GM23338 (cell line): ENCODE measurements around the gene TUBAL3. TPM values are rescaled to one million over a fixed set of nuclear protein-coding genes. Genes with fewer than 3 reads are reported as not detected.

Source experiments
- ATAC-seq: fragments of 200-7000 bp; cut with Tn5 transposase; 3 replicates; pipeline ENCODE4 v1.9.1; 2020
- DNase-seq: peaks from one replicate; pipeline ENCODE4 v3.0.0-alpha.2; 2015; ENCODE audit warnings: low spot score
- H2AFZ ChIP-seq: fragments of 200-600 bp; sonication (generic); 2 replicates; pipeline ENCODE4 v1.8.0; 2016; ENCODE audit warnings: antibody characterized with exemption, mild to moderate bottlenecking, moderate library complexity
- H3F3A ChIP-seq: fragments of 200-600 bp; sonication (generic); replicated peaks from 2 replicates; pipeline ENCODE4 v1.8.0; 2017; ENCODE audit warnings: antibody characterized with exemption, mixed run types, low read depth
- H3K27ac ChIP-seq: fragments of 200-600 bp; sonication (generic); 2 replicates; pipeline ENCODE4 v1.6.1; 2016; ENCODE audit warnings: low read depth
- H3K27me3 ChIP-seq: fragments of 200-600 bp; sonication (generic); 2 replicates; pipeline ENCODE4 v1.8.0; 2016; ENCODE audit warnings: mild to moderate bottlenecking, mixed run types, moderate library complexity; ENCODE audit not compliant: insufficient read depth
- H3K36me3 ChIP-seq: fragments of 200-600 bp; sonication (generic); 2 replicates; pipeline ENCODE4 v1.8.0; 2016; ENCODE audit warnings: mild to moderate bottlenecking; ENCODE audit not compliant: insufficient read depth
- H3K4me1 ChIP-seq: fragments of 200-600 bp; sonication (generic); 2 replicates; pipeline ENCODE4 v1.8.0; 2016; ENCODE audit warnings: mild to moderate bottlenecking, moderate library complexity; ENCODE audit not compliant: insufficient read depth
- H3K4me2 ChIP-seq: fragments of 200-600 bp; sonication (generic); 2 replicates; pipeline ENCODE4 v1.7.1; 2017; ENCODE audit warnings: mixed run types
- H3K4me3 ChIP-seq: fragments of 200-600 bp; sonication (generic); 2 replicates; pipeline ENCODE4 v1.6.1; 2016; ENCODE audit warnings: mixed run types
- H3K79me2 ChIP-seq: fragments of 200-600 bp; sonication (generic); replicated peaks from 2 replicates; pipeline ENCODE4 v1.8.0; 2017; ENCODE audit warnings: mild to moderate bottlenecking; ENCODE audit not compliant: insufficient read depth
- H3K9me2 ChIP-seq: fragments of 200-600 bp; sonication (generic); 2 replicates; pipeline ENCODE4 v1.8.0; 2017; ENCODE audit not compliant: insufficient read depth
- H4K20me1 ChIP-seq: fragments of 200-600 bp; sonication (generic); replicated peaks from 2 replicates; pipeline ENCODE4 v1.8.0; 2017; ENCODE audit warnings: mild to moderate bottlenecking; ENCODE audit not compliant: insufficient read depth
- H3K27ac Mint-ChIP-seq: 2 replicates; pipeline ENCODE4 v1.8.0; 2020; ENCODE audit warnings: inconsistent platforms, mild to moderate bottlenecking, moderate library complexity, mixed read lengths
- H3K27me3 Mint-ChIP-seq: 3 replicates; pipeline ENCODE4 v1.8.0; 2022; ENCODE audit warnings: low read depth, mild to moderate bottlenecking, moderate library complexity, mixed read lengths, inconsistent platforms; ENCODE audit not compliant: insufficient read depth, poor library complexity
- H3K36me3 Mint-ChIP-seq: 3 replicates; pipeline ENCODE4 v1.8.0; 2021; ENCODE audit warnings: low read depth, mild to moderate bottlenecking, inconsistent platforms, moderate library complexity, mixed read lengths
- H3K4me1 Mint-ChIP-seq: 3 replicates; pipeline ENCODE4 v1.8.0; 2020; ENCODE audit warnings: mild to moderate bottlenecking, inconsistent platforms, mixed read lengths
- H3K4me3 Mint-ChIP-seq: 3 replicates; pipeline ENCODE4 v1.8.0; 2021; ENCODE audit warnings: moderate library complexity, mild to moderate bottlenecking, inconsistent platforms, mixed read lengths
- H3K9me3 Mint-ChIP-seq: 3 replicates; pipeline ENCODE4 v1.8.0; 2020; ENCODE audit warnings: moderate library complexity, mild to moderate bottlenecking, inconsistent platforms, mixed read lengths
- CREB1 ChIP-seq: fragments of 250-450 bp; sonication (Bioruptor Pico); IDR thresholded peaks from 2 replicates; pipeline ENCODE4 v1.5.0; 2020; ENCODE audit warnings: low read depth, mild to moderate bottlenecking, moderate library complexity
- CTCF ChIP-seq, 2 experiments: fragments of 200-600 bp in 1 of 2; sonication (generic) in 1 of 2; conservative IDR thresholded peaks; 2 replicates each; pipeline versions ENCODE4 v1.5.1 to v1.6.1; 2016 to 2017; ENCODE audit warnings: antibody characterized with exemption in 2 of 2, low read depth in 2 of 2, mild to moderate bottlenecking in 2 of 2, moderate library complexity in 1 of 2
- EZH2 ChIP-seq: fragments of 200-600 bp; sonication (generic); IDR thresholded peaks from one replicate; pipeline ENCODE4 v1.8.0; 2017; ENCODE audit warnings: antibody characterized with exemption, mild to moderate bottlenecking, low read depth; ENCODE audit not compliant: unreplicated experiment
- EZH2phosphoT487 ChIP-seq: fragments of 200-600 bp; sonication (generic); IDR thresholded peaks from one replicate; pipeline ENCODE4 v1.8.1; 2018; ENCODE audit warnings: antibody characterized with exemption; ENCODE audit not compliant: unreplicated experiment
- JUNB ChIP-seq: IDR thresholded peaks from one replicate; pipeline ENCODE4 v1.6.1; 2016; ENCODE audit warnings: antibody characterized with exemption; ENCODE audit not compliant: unreplicated experiment
- NANOG ChIP-seq: IDR thresholded peaks from 2 replicates; pipeline ENCODE4 v1.6.1; 2016; ENCODE audit warnings: antibody characterized with exemption, borderline replicate concordance
- POLR2AphosphoS5 ChIP-seq: IDR thresholded peaks from 2 replicates; pipeline ENCODE4 v1.6.1; 2016; ENCODE audit warnings: antibody characterized with exemption, low read depth
- REST ChIP-seq: IDR thresholded peaks from one replicate; pipeline ENCODE4 v1.6.1; 2018; ENCODE audit warnings: antibody characterized with exemption; ENCODE audit not compliant: unreplicated experiment
- STAT1 ChIP-seq: IDR thresholded peaks from one replicate; pipeline ENCODE4 v1.6.1; 2016; ENCODE audit warnings: antibody characterized with exemption; ENCODE audit not compliant: unreplicated experiment
- ZNF114 ChIP-seq: fragments of 250-450 bp; sonication (Bioruptor Pico); IDR thresholded peaks from 2 replicates; pipeline ENCODE4 v1.5.0; 2020; ENCODE audit warnings: mild to moderate bottlenecking, moderate library complexity
- ZNF331 ChIP-seq: fragments of 250-450 bp; sonication (Bioruptor Pico); IDR thresholded peaks from 2 replicates; pipeline ENCODE4 v1.5.0; 2020; ENCODE audit warnings: low read depth, mild to moderate bottlenecking, moderate library complexity
- polyA plus RNA-seq: library from polyadenylated mRNA; unstranded; fragments of >200 nt; fragmentation: Nextera tagmentation; extraction: Ambion mirVana; gene quantifications from 2 replicates; pipeline ENCODE4 v1.2.1, GENCODE V29; 2016
- total RNA-seq: library from RNA; depleted of rRNA; stranded (reverse); fragments of >200 nt; shearing (Covaris generic); gene quantifications from 2 replicates; pipeline ENCODE4 v1.2.3, GENCODE V29; 2014
- TF ChIP-seq, protein P1 (sequence below): IDR thresholded peaks from 2 replicates; pipeline ENCODE4 v1.6.1; 2016; ENCODE audit warnings: antibody characterized with exemption
- TF ChIP-seq, protein P2 (sequence below): fragments of 250-450 bp; sonication (Bioruptor Pico); IDR thresholded peaks from 2 replicates; pipeline ENCODE4 v1.5.0; 2020; ENCODE audit warnings: mild to moderate bottlenecking, moderate library complexity

TUBAL3 gene
- total and polyA plus RNA-seq, 2 experiments from 2014 or later = not detected

- Mint-ChIP-seq H3K4me3 (no peak overlapping the region), H3K9me3 (peaks cover 6% of the 10 kb centered on the region; the same call in 2 of the 3 replicates), H3K27me3 (peaks cover 4% of the 10 kb centered on the region), H3K27ac (no peak overlapping the region), H3K36me3 (peaks cover 17% of the 10 kb centered on the region), H3K4me1 (peaks cover 5% of the 10 kb centered on the region; the same call in 1 of the 3 replicates)
- no peak overlapping the region for H3K27ac ChIP-seq
- H3K4me3 ChIP-seq = no peak overlapping the region
- peaks cover 13% of the 10 kb centered on the region; the same call in 1 of the 2 replicates for H3K36me3 ChIP-seq
- H2AFZ ChIP-seq = no peak overlapping the region
- no peaks in the 10 kb centered on the region; the same call in 1 of the 2 replicates for H3K4me1 ChIP-seq
- peaks cover 3% of the 10 kb centered on the region; the same call in 1 of the 2 replicates for H4K20me1 ChIP-seq
- ATAC-seq (no peak), DNase-seq (no peak)
- H3K9me2 ChIP-seq = no peaks in the 10 kb centered on the region
- H3K4me2 ChIP-seq = no peak overlapping the region
- no peaks in the 10 kb centered on the region for H3F3A ChIP-seq
- H3K27me3 ChIP-seq = no peaks in the 10 kb centered on the region
- TF ChIP-seq STAT1 (no peak), NANOG (no peak), ZNF114 (no peak), CTCF (conservative IDR thresholded peaks at IDR 0.05; ENCODE audit: low read depth in 2 of 2) (no peak), POLR2AphosphoS5 (no peak), EZH2 (no peak), REST (no peak), EZH2phosphoT487 (no peak), JUNB (no peak), CREB1 (CRISPR knock-in tag) (no peak), ZNF331 (CRISPR knock-in tag) (no peak)
- TF ChIP-seq, protein P1, sequence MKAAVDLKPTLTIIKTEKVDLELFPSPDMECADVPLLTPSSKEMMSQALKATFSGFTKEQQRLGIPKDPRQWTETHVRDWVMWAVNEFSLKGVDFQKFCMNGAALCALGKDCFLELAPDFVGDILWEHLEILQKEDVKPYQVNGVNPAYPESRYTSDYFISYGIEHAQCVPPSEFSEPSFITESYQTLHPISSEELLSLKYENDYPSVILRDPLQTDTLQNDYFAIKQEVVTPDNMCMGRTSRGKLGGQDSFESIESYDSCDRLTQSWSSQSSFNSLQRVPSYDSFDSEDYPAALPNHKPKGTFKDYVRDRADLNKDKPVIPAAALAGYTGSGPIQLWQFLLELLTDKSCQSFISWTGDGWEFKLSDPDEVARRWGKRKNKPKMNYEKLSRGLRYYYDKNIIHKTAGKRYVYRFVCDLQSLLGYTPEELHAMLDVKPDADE = no peak
- TF ChIP-seq, protein P2, sequence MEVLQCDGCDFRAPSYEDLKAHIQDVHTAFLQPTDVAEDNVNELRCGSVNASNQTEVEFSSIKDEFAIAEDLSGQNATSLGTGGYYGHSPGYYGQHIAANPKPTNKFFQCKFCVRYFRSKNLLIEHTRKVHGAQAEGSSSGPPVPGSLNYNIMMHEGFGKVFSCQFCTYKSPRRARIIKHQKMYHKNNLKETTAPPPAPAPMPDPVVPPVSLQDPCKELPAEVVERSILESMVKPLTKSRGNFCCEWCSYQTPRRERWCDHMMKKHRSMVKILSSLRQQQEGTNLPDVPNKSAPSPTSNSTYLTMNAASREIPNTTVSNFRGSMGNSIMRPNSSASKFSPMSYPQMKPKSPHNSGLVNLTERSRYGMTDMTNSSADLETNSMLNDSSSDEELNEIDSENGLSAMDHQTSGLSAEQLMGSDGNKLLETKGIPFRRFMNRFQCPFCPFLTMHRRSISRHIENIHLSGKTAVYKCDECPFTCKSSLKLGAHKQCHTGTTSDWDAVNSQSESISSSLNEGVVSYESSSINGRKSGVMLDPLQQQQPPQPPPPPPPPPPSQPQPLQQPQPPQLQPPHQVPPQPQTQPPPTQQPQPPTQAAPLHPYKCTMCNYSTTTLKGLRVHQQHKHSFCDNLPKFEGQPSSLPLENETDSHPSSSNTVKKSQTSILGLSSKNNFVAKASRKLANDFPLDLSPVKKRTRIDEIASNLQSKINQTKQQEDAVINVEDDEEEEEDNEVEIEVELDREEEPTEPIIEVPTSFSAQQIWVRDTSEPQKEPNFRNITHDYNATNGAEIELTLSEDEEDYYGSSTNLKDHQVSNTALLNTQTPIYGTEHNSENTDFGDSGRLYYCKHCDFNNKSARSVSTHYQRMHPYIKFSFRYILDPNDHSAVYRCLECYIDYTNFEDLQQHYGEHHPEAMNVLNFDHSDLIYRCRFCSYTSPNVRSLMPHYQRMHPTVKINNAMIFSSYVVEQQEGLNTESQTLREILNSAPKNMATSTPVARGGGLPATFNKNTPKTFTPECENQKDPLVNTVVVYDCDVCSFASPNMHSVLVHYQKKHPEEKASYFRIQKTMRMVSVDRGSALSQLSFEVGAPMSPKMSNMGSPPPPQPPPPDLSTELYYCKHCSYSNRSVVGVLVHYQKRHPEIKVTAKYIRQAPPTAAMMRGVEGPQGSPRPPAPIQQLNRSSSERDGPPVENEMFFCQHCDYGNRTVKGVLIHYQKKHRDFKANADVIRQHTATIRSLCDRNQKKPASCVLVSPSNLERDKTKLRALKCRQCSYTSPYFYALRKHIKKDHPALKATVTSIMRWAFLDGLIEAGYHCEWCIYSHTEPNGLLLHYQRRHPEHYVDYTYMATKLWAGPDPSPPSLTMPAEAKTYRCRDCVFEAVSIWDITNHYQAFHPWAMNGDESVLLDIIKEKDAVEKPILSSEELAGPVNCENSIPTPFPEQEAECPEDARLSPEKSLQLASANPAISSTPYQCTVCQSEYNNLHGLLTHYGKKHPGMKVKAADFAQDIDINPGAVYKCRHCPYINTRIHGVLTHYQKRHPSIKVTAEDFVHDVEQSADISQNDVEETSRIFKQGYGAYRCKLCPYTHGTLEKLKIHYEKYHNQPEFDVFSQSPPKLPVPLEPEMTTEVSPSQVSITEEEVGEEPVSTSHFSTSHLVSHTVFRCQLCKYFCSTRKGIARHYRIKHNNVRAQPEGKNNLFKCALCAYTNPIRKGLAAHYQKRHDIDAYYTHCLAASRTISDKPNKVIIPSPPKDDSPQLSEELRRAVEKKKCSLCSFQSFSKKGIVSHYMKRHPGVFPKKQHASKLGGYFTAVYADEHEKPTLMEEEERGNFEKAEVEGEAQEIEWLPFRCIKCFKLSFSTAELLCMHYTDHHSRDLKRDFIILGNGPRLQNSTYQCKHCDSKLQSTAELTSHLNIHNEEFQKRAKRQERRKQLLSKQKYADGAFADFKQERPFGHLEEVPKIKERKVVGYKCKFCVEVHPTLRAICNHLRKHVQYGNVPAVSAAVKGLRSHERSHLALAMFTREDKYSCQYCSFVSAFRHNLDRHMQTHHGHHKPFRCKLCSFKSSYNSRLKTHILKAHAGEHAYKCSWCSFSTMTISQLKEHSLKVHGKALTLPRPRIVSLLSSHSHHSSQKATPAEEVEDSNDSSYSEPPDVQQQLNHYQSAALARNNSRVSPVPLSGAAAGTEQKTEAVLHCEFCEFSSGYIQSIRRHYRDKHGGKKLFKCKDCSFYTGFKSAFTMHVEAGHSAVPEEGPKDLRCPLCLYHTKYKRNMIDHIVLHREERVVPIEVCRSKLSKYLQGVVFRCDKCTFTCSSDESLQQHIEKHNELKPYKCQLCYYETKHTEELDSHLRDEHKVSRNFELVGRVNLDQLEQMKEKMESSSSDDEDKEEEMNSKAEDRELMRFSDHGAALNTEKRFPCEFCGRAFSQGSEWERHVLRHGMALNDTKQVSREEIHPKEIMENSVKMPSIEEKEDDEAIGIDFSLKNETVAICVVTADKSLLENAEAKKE (CRISPR knock-in tag) = no peak
- H3K79me2 ChIP-seq = peaks cover 37% of the 10 kb centered on the region
Observed at GRCh38 chr10:5435328-5435727, 30.7 kb upstream of the TUBAL3 start.
